Measurements from ENCODE around the gene GRIN1. TPM values are rescaled to one million over a fixed set of nuclear protein-coding genes. Genes with fewer than 3 reads are reported as not detected.
A peak's percentile ranks its signal among the peaks of the same experiment; 100 is the strongest.

Gene GRIN1
- total and polyA plus RNA-seq, 2 donors (not counting 3 experiments of a cell fraction or from before 2014, with no cell fraction given): not detected

DNA sequence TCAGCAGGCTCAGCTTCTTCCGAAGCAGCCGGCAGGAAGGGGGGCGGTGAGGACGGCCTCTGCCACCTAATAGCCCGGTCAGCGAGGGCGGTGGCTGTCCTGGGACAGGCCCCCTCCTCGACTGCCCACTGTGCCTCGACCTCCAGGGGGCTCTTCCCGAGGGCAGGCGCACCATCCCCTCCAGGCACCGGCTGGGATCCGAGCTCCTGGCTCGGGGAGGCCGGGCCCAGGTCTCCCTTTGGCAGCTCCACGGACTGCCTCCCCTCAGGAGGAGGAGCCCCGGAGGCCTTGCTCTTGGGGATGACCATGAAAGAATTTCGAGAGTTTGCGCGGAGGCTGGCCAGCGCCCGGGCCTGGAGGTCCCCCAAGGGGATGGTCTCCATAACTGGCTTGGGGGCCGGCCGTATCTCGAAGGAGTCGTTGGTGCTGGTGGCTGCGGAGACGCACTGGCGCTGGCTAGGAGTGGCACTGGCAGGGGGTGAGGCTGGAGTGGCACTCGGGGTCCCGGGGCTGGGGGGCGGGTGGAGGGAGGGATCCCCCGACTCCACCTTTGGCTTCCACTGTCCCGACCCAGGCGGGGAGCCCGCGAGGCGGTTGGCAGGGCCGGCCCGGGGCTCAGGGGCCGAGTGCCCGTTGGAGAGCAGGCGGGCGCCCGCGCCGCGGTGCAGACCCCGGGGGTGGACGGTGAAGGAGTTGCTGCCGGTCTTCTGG lies 60.6 kb downstream of the GRIN1 start:
- Histone ChIP-seq H3K27ac (ENCODE audit: insufficient read depth, low read depth, low read length) (no peak overlapping the region), H3K4me3 (replicated peaks in 1 of 3; ENCODE audit: insufficient read depth in 1 of 3, low read depth in 1 of 3, low read length in 3 of 3) (peak overlapping the region in 1 of 3 experiments; percentile 43), H3K36me3 (ENCODE audit: control insufficient read depth in 2 of 2, extremely low read depth in 1 of 2, insufficient read depth in 2 of 2, low read length in 2 of 2) (no peaks in the 10 kb centered on the region), H3K27me3 (ENCODE audit: control insufficient read depth in 2 of 2, insufficient read depth in 2 of 2, low read length in 2 of 2) (no peaks in the 10 kb centered on the region), H3K9ac (replicated peaks; ENCODE audit: extremely low read depth, insufficient read depth, low read length) (no peak overlapping the region), H3K4me1 (ENCODE audit: control insufficient read depth, extremely low read depth, insufficient read depth, low read length) (peaks cover 15% of the 10 kb centered on the region), H3K9me1 (replicated peaks; ENCODE audit: control insufficient read depth, extremely low read depth, insufficient read depth, low read length) (no peaks in the 10 kb centered on the region), H4K20me1 (replicated peaks; ENCODE audit: control insufficient read depth, extremely low read depth, insufficient read depth, low read length) (no peaks in the 10 kb centered on the region), H2AFZ (ENCODE audit: low read depth, low read length) (no peak overlapping the region), H3K4me2 (ENCODE audit: insufficient read depth, low read length) (peak overlapping the region; percentile 46), H3K79me2 (ENCODE audit: control insufficient read depth, insufficient read depth, low read length) (peaks cover 12% of the 10 kb centered on the region), H3K9me3 (replicated peaks; ENCODE audit: control insufficient read depth, insufficient read depth, low read length) (no peaks in the 10 kb centered on the region)
- DNase-seq (ENCODE audit: low read depth, low spot score) (peak; percentile 12), FAIRE-seq (no peak)
- CTCF ChIA-PET: interaction anchor here (1.2 to 1.7 kb wide), 4 partner anchors 11 to 37 kb away, joined by 5 to 8 read pairs (median 6); partner anchors contain the start of genes ANAPC2, RNF224 and SSNA1
- dilution Hi-C loops (cut with MboI; ENCODE audit: extremely low pct_ligation_motif_present, low sequenced_read_pairs): no loop called here
- TF ChIP-seq EZH2 (IDR thresholded peaks at IDR 0.05; ENCODE audit: borderline replicate concordance, low read depth, low read length, severe bottlenecking) (no peak), JUN (IDR thresholded peaks at IDR 0.05; ENCODE audit: borderline replicate concordance, insufficient read depth, insufficient read length, low read depth) (no peak), FOS (IDR thresholded peaks at IDR 0.05; ENCODE audit: borderline replicate concordance, insufficient read depth, low read length) (no peak), POLR2AphosphoS5 (IDR thresholded peaks at IDR 0.05; ENCODE audit: insufficient read depth, low read depth, low read length) (no peak), GATA2 (IDR thresholded peaks at IDR 0.05; ENCODE audit: insufficient read depth, insufficient read length, low read depth, low read length) (no peak), POLR2A (IDR thresholded peaks at IDR 0.05; ENCODE audit: low read depth, low read length) (no peak), MYC (IDR thresholded peaks at IDR 0.05; ENCODE audit: low read depth, low read length) (no peak)
- TF ChIP-seq, protein P1, sequence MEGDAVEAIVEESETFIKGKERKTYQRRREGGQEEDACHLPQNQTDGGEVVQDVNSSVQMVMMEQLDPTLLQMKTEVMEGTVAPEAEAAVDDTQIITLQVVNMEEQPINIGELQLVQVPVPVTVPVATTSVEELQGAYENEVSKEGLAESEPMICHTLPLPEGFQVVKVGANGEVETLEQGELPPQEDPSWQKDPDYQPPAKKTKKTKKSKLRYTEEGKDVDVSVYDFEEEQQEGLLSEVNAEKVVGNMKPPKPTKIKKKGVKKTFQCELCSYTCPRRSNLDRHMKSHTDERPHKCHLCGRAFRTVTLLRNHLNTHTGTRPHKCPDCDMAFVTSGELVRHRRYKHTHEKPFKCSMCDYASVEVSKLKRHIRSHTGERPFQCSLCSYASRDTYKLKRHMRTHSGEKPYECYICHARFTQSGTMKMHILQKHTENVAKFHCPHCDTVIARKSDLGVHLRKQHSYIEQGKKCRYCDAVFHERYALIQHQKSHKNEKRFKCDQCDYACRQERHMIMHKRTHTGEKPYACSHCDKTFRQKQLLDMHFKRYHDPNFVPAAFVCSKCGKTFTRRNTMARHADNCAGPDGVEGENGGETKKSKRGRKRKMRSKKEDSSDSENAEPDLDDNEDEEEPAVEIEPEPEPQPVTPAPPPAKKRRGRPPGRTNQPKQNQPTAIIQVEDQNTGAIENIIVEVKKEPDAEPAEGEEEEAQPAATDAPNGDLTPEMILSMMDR (IDR thresholded peaks at IDR 0.05; ENCODE audit: extremely low read depth in 1 of 2, insufficient read depth in 1 of 2, low read depth in 1 of 2, low read length in 2 of 2): no peak
- TF ChIP-seq, protein P2, sequence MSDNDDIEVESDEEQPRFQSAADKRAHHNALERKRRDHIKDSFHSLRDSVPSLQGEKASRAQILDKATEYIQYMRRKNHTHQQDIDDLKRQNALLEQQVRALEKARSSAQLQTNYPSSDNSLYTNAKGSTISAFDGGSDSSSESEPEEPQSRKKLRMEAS (IDR thresholded peaks at IDR 0.05; ENCODE audit: insufficient read depth, insufficient read length): no peak
- intact Hi-C loops (cut with micrococcal nuclease): loop anchor here (1.0 to 2.0 kb wide), 5 partner anchors 10 to 70 kb away; partner anchors contain the start of gene TUBB4B
- no TSS peak for BruUV-seq (replicated peaks)
- POLR2A ChIA-PET: no interaction called here
